Breast epithelium (tissue), 4 donors: ENCODE results near the gene ZNF74. TPM values are rescaled to one million over a fixed set of nuclear protein-coding genes. Genes with fewer than 3 reads are reported as not detected.

Experiments used
- DNase-seq, 2 donors: peaks; one replicate each; pipeline ENCODE4 v3.0.0-alpha.2; 2019; ENCODE audit warnings: low spot score in 2 of 2
- H3K27ac ChIP-seq, 2 donors: fragments of 200-600 bp; sonication (generic) in 1 of 2; one replicate each; pipeline ENCODE4 v1.5.1; 2016 to 2019; ENCODE audit warnings: mild to moderate bottlenecking in 1 of 2
- H3K27me3 ChIP-seq, 2 donors: fragments of 200-600 bp; sonication (generic) in 1 of 2; one replicate each; pipeline versions ENCODE4 v1.5.1 to v1.6.0; 2017 to 2019; ENCODE audit warnings: control low read depth in 1 of 2, mild to moderate bottlenecking in 1 of 2
- H3K36me3 ChIP-seq: fragments of 200-600 bp; one replicate; pipeline ENCODE4 v1.5.1; 2019
- H3K4me1 ChIP-seq, 2 donors: fragments of 200-600 bp; sonication (generic); one replicate each; pipeline ENCODE4 v1.5.1; 2016 to 2019; ENCODE audit warnings: control low read depth in 1 of 2
- H3K4me3 ChIP-seq, 3 donors: fragments of 200-600 bp; sonication (generic); 1 replicate in 2 of 3; 2 replicates in 1 of 3; pipeline ENCODE4 v1.5.1; 2016 to 2019; ENCODE audit warnings: mild to moderate bottlenecking in 3 of 3, moderate library complexity in 2 of 3
- H3K9me3 ChIP-seq, 2 donors: fragments of 200-600 bp; sonication (generic) in 1 of 2; one replicate each; pipeline ENCODE4 v1.5.1; 2016 to 2019; ENCODE audit warnings: control low read depth in 1 of 2
- POLR2A ChIP-seq: fragments of 450-650 bp; IDR thresholded peaks from one replicate; pipeline ENCODE4 v1.6.1; 2016; ENCODE audit warnings: antibody characterized with exemption, mild to moderate bottlenecking, moderate library complexity
- POLR2AphosphoS5 ChIP-seq, 3 donors: sonication (generic); formaldehyde crosslinking; IDR thresholded peaks; one replicate each; pipeline ENCODE4 v1.6.1; 2017; ENCODE audit warnings: antibody characterized with exemption in 3 of 3
- intact Hi-C: fragments of 100-400 bp; cut with DNase I; formaldehyde crosslinking; loops from one replicate; pipeline ENCODE4 v1.15.1; 2023; ENCODE audit warnings: low total_unique reads
- total RNA-seq, 3 donors: library from RNA; depleted of rRNA; stranded (reverse); fragments of >200 nt; gene quantifications; one replicate each; pipeline ENCODE4 v1.1.0, GENCODE V29; 2016
- TF ChIP-seq, protein P1 (sequence below), 3 donors: fragments of 450-650 bp; IDR thresholded peaks; one replicate each; pipeline ENCODE4 v1.5.1; 2016 to 2017; ENCODE audit warnings: antibody characterized with exemption in 3 of 3, mild to moderate bottlenecking in 3 of 3, moderate library complexity in 3 of 3

ZNF74 gene
- total RNA-seq, 3 donors from 2014 or later: 4.8 to 11.5 (median 10.0) TPM

DNA sequence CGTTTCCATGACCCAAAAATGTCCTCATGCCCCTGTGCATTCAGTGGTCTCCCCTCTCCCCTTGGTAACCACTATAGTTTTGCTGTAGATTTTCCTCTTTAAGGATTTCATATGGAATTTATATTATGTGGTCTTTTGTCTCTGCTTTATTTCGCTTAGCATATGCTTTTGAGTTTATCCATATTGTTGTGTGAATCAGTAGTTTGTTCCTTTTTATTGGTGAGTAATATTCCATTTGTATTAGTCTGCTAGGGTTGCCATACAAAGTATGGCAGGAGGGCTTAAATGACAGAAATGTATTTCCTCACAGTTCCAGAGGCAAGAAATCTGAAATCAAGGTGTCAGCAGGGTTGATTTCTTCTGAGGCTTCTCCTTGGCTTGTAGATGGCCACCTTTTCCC, 3.5 kb downstream of the ZNF74 start:
- Histone ChIP-seq H3K9me3 (no peaks in the 10 kb centered on the region), H3K36me3 (no peaks in the 10 kb centered on the region), H3K4me3 (no peak overlapping the region), H3K27ac (no peak overlapping the region), H3K27me3 (no peaks in the 10 kb centered on the region), H3K4me1 (peaks cover 0 to 6% of the 10 kb centered on the region in 2 donors)
- no peak for TF ChIP-seq POLR2A
- TF ChIP-seq POLR2AphosphoS5 (IDR thresholded peaks at IDR 0.05): no peak
- TF ChIP-seq, protein P1, sequence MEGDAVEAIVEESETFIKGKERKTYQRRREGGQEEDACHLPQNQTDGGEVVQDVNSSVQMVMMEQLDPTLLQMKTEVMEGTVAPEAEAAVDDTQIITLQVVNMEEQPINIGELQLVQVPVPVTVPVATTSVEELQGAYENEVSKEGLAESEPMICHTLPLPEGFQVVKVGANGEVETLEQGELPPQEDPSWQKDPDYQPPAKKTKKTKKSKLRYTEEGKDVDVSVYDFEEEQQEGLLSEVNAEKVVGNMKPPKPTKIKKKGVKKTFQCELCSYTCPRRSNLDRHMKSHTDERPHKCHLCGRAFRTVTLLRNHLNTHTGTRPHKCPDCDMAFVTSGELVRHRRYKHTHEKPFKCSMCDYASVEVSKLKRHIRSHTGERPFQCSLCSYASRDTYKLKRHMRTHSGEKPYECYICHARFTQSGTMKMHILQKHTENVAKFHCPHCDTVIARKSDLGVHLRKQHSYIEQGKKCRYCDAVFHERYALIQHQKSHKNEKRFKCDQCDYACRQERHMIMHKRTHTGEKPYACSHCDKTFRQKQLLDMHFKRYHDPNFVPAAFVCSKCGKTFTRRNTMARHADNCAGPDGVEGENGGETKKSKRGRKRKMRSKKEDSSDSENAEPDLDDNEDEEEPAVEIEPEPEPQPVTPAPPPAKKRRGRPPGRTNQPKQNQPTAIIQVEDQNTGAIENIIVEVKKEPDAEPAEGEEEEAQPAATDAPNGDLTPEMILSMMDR (IDR thresholded peaks at IDR 0.05): no peak
- no peak for DNase-seq
- intact Hi-C loops: no loop called here

DNA sequence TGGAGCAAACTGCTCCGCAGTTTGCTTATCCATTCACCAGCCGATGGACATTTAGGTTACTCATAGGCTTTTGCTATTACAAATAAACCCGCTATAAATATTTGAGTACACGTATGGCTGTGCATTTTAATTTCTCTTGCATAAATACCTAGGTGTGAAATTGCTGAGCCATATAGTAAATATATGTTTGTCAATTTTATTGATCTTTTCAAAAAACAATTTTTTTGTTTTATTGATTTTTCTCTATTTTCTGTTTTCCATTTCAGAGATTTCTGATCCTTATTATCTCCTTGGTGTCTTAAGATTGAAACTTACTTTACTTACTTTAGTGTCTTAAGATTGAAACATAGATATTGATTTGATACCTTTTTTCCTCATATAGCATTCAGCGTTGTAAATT, 4.5 kb downstream of the ZNF74 start:
- Histone ChIP-seq H3K9me3 (no peaks in the 10 kb centered on the region), H3K27me3 (no peaks in the 10 kb centered on the region), H3K4me3 (no peak overlapping the region), H3K36me3 (no peaks in the 10 kb centered on the region), H3K27ac (no peak overlapping the region), H3K4me1 (peaks cover 0 to 6% of the 10 kb centered on the region in 2 donors)
- intact Hi-C loops: no loop called here
- TF ChIP-seq POLR2A (no peak), POLR2AphosphoS5 (IDR thresholded peaks at IDR 0.05) (no peak)
- TF ChIP-seq, protein P1 (IDR thresholded peaks at IDR 0.05): no peak
- no peak for DNase-seq

DNA sequence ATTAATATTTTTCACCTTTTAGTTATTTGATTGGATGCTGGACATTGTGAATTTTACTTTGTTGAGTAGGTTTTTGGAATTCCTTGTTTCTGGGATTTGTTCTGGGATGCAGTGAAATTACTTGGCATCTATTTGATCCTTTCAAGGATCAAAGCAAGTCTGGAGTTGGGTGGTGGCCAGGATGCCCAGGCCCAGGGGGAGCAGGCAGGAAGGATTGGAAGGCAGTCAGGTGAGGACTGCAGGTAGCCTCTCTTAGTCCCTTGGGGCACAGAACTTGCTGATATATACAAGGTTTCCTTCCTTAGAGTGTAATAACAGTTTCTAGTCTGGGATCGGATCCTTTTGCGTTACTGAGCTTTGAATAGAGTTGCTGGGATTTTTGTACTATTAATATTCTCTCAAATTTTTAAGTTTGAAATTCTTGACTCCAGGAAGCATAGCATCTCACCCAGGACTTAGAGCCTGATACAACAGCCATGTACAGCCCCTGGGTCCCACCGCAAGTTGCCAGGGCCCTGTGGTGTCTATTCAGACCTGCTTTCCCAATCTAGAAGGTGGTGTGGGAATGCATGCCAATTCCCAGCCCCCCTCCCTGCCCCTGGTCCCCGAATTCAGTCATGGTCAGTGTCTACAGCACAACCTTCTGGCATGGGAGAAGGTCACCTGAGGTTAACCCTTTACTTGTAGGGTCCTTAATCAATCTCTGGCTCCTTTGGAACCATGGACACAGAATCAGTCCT, 6.1 kb downstream of the ZNF74 start:
- peaks cover 0 to 6% of the 10 kb centered on the region in 2 donors for H3K4me1 ChIP-seq
- H3K4me3 ChIP-seq: no peak overlapping the region
- intact Hi-C loops: no loop called here
- H3K36me3 ChIP-seq: no peaks in the 10 kb centered on the region
- TF ChIP-seq POLR2AphosphoS5 (IDR thresholded peaks at IDR 0.05): no peak
- TF ChIP-seq, protein P1 (IDR thresholded peaks at IDR 0.05): no peak
- no peak for TF ChIP-seq POLR2A
- DNase-seq: no peak
- no peaks in the 10 kb centered on the region for H3K27me3 ChIP-seq
- no peaks in the 10 kb centered on the region for H3K9me3 ChIP-seq
- no peak overlapping the region for H3K27ac ChIP-seq

DNA sequence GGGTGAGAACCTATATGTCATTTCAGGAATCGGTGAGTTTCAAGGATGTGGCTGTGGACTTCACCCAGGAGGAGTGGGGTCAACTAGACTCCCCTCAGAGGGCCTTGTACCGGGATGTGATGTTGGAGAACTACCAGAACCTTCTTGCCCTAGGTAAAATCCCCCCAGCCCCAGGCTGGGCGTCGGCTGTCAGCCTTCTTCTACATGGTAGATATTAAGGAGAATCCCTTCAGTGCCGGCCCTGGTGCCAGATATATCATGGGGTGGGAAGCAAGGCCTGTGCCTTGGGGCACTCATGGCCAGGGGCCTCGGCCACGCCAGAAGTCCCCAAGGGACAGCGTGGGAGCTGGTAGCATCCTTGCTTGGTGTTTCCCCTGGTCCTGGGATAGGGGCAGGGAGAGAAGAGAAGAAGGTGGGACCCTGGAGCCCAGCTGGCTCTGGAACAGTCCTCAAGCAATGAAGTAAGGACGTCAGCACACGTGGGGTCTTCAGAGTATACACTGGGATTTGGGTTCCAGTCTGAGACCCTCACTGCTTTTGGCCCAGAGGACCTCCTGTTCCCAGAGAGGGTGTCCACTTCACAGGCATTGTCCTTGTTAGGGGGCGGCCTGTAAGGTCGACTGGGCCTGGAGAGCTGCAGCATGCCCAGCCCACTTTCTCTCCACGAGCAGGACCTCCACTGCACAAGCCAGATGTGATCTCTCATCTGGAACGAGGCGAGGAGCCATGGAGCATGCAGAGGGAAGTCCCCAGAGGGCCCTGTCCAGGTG, 6.8 kb downstream of the ZNF74 start:
- TF ChIP-seq POLR2AphosphoS5 (IDR thresholded peaks at IDR 0.05) (no peak), POLR2A (no peak)
- TF ChIP-seq, protein P1 (IDR thresholded peaks at IDR 0.05): no peak
- Histone ChIP-seq H3K4me1 (no peaks in the 10 kb centered on the region), H3K36me3 (peaks cover 2% of the 10 kb centered on the region), H3K27ac (no peak overlapping the region), H3K27me3 (no peaks in the 10 kb centered on the region), H3K4me3 (no peak overlapping the region), H3K9me3 (no peaks in the 10 kb centered on the region)
- DNase-seq: no peak
- intact Hi-C loops: no loop called here
